Neural progenitor cell (in vitro differentiated cells): Measurements from ENCODE around the gene RDX. TPM values are rescaled to one million over a fixed set of nuclear protein-coding genes. Genes with fewer than 3 reads are reported as not detected.

Experiments used
- DNase-seq: peaks from one replicate; pipeline ENCODE4 v3.0.0-alpha.2; 2016; ENCODE audit warnings: low spot score
- H2AFZ ChIP-seq: fragments of 200-600 bp; sonication (generic); replicated peaks from 2 replicates; pipeline ENCODE4 v1.6.1; 2016; ENCODE audit warnings: antibody characterized with exemption
- H3F3A ChIP-seq: fragments of 200-600 bp; sonication (generic); 2 replicates; pipeline ENCODE4 v1.6.1; 2016; ENCODE audit warnings: antibody characterized with exemption, low read depth
- H3K27ac ChIP-seq: fragments of 200-600 bp; sonication (generic); 2 replicates; pipeline ENCODE4 v1.5.1; 2016; ENCODE audit warnings: mild to moderate bottlenecking
- H3K27me3 ChIP-seq: fragments of 200-600 bp; sonication (generic); 2 replicates; pipeline ENCODE4 v1.6.1; 2016; ENCODE audit warnings: mild to moderate bottlenecking, moderate library complexity
- H3K36me3 ChIP-seq: fragments of 200-600 bp; sonication (generic); 2 replicates; pipeline ENCODE4 v1.5.1; 2016
- H3K4me1 ChIP-seq: fragments of 200-600 bp; sonication (generic); 2 replicates; pipeline ENCODE4 v1.6.1; 2016; ENCODE audit warnings: mixed run types
- H3K4me2 ChIP-seq: fragments of 200-600 bp; sonication (generic); 2 replicates; pipeline ENCODE4 v1.6.1; 2016
- H3K4me3 ChIP-seq: fragments of 200-600 bp; sonication (generic); 2 replicates; pipeline ENCODE4 v1.5.1; 2016
- H3K79me2 ChIP-seq: fragments of 200-600 bp; sonication (generic); 2 replicates; pipeline ENCODE4 v1.6.1; 2016; ENCODE audit warnings: low read depth
- H3K9ac ChIP-seq: fragments of 200-600 bp; sonication (generic); 2 replicates; pipeline ENCODE4 v1.6.1; 2016
- H3K9me3 ChIP-seq: fragments of 200-600 bp; sonication (generic); 2 replicates; pipeline ENCODE4 v1.5.1; 2016; ENCODE audit warnings: low read depth
- H4K20me1 ChIP-seq: fragments of 200-600 bp; sonication (generic); 2 replicates; pipeline ENCODE4 v1.6.1; 2016; ENCODE audit warnings: low read depth
- H3K27ac Mint-ChIP-seq: 3 replicates; pipeline ENCODE4 v1.8.0; 2021; ENCODE audit warnings: mixed read lengths
- H3K27me3 Mint-ChIP-seq: 2 replicates; pipeline ENCODE4 v1.8.0; 2022; ENCODE audit warnings: low read depth, mild to moderate bottlenecking, inconsistent platforms, moderate library complexity, mixed read lengths; ENCODE audit not compliant: insufficient read depth
- H3K36me3 Mint-ChIP-seq: 3 replicates; pipeline ENCODE4 v1.8.0; 2021; ENCODE audit warnings: mixed read lengths
- H3K4me1 Mint-ChIP-seq: 3 replicates; pipeline ENCODE4 v1.8.0; 2021; ENCODE audit warnings: mixed read lengths
- H3K4me3 Mint-ChIP-seq: 3 replicates; pipeline ENCODE4 v1.8.0; 2021; ENCODE audit warnings: mild to moderate bottlenecking, moderate library complexity, mixed read lengths
- H3K9me3 Mint-ChIP-seq: 3 replicates; pipeline ENCODE4 v1.8.0; 2020; ENCODE audit warnings: mixed read lengths
- CTCF ChIP-seq: fragments of 200-600 bp; sonication (generic); IDR thresholded peaks from 2 replicates; pipeline ENCODE4 v1.5.1; 2017; ENCODE audit warnings: antibody characterized with exemption, mild to moderate bottlenecking
- EZH2 ChIP-seq: fragments of 200-600 bp; sonication (generic); IDR thresholded peaks from 2 replicates; pipeline ENCODE4 v1.6.1; 2017; ENCODE audit warnings: antibody characterized with exemption, mild to moderate bottlenecking, moderate library complexity
- EZH2phosphoT487 ChIP-seq: fragments of 200-600 bp; sonication (generic); IDR thresholded peaks from 2 replicates; pipeline ENCODE4 v1.6.1; 2017; ENCODE audit warnings: antibody characterized with exemption
- total RNA-seq: library from RNA; depleted of rRNA; stranded (reverse); fragments of >200 nt; gene quantifications from 2 replicates; pipeline ENCODE4 v1.2.3, GENCODE V29; 2015; ENCODE audit warnings: low replicate concordance

The RDX gene
- 70.7 and 199 TPM in 2 replicates for total RNA-seq

GRCh38 chr11:110296226-110297075 lies at the start of gene RDX:
TSS of gene RDX (minus strand) at chr11:110296614. CDS start at chr11:110279692, 16,922 bp downstream.
- Histone ChIP-seq H3K27me3 (no peaks in the 10 kb centered on the region), H3K4me3 (peak within 1 kb of the TSS; percentile 100), H3K4me1 (peaks cover 29% of the 10 kb centered on the region), H4K20me1 (peaks cover 46% of the 10 kb centered on the region), H3K36me3 (no peaks in the 10 kb centered on the region), H2AFZ (peak within 1 kb of the TSS; percentile 83), H3K9me3 (no peaks in the 10 kb centered on the region), H3K79me2 (peaks cover 46% of the 10 kb centered on the region), H3K4me2 (peak within 1 kb of the TSS; percentile 80), H3K27ac (peak within 1 kb of the TSS; percentile 97), H3F3A (peaks cover 15% of the 10 kb centered on the region), H3K9ac (peak within 1 kb of the TSS; percentile 73)
- peaks cover 2% of the 10 kb centered on the region for H3K36me3 Mint-ChIP-seq
- DNase-seq: peak; percentile 94
- peaks cover 4% of the 10 kb centered on the region for H3K27me3 Mint-ChIP-seq
- H3K4me3 Mint-ChIP-seq: peak within 1 kb of the TSS; percentile 95
- H3K27ac Mint-ChIP-seq: peak within 1 kb of the TSS; percentile 78
- TF ChIP-seq EZH2 (no peak), EZH2phosphoT487 (no peak), CTCF (no peak)
- peaks cover 30% of the 10 kb centered on the region for H3K4me1 Mint-ChIP-seq
- peaks cover 2% of the 10 kb centered on the region for H3K9me3 Mint-ChIP-seq

- H3K4me3 ChIP-seq: no peak overlapping the region
- H3K27ac ChIP-seq: no peak overlapping the region
- TF ChIP-seq CTCF (no peak), EZH2phosphoT487 (no peak), EZH2 (no peak)
- H3K27me3 ChIP-seq: no peaks in the 10 kb centered on the region
- Mint-ChIP-seq H3K27ac (no peak overlapping the region), H3K4me1 (peaks cover 16% of the 10 kb centered on the region), H3K4me3 (no peak overlapping the region), H3K27me3 (no peaks in the 10 kb centered on the region), H3K36me3 (no peaks in the 10 kb centered on the region), H3K9me3 (peaks cover 2% of the 10 kb centered on the region)
- H3K9me3 ChIP-seq: no peaks in the 10 kb centered on the region
- no peaks in the 10 kb centered on the region for H3K36me3 ChIP-seq
- H3K4me1 ChIP-seq: peaks cover 10% of the 10 kb centered on the region
- no peak overlapping the region for H3K4me2 ChIP-seq
- H3F3A ChIP-seq: no peaks in the 10 kb centered on the region
- no peaks in the 10 kb centered on the region for H3K79me2 ChIP-seq
- no peak for DNase-seq
- no peaks in the 10 kb centered on the region for H4K20me1 ChIP-seq
- no peak overlapping the region for H3K9ac ChIP-seq
- H2AFZ ChIP-seq: no peak overlapping the region
Measured at GRCh38 chr11:110345743-110346142, 49.3 kb upstream of the RDX start.

GRCh38 chr11:110340436-110340835 lies 44.0 kb upstream of the RDX start:
- Histone ChIP-seq H3K4me1 (no peaks in the 10 kb centered on the region), H3K4me2 (no peak overlapping the region), H3K4me3 (no peak overlapping the region), H3K27me3 (no peaks in the 10 kb centered on the region), H4K20me1 (no peaks in the 10 kb centered on the region), H3F3A (peaks cover 3% of the 10 kb centered on the region), H3K9me3 (no peaks in the 10 kb centered on the region), H3K9ac (no peak overlapping the region), H3K36me3 (peaks cover 3% of the 10 kb centered on the region), H3K79me2 (no peaks in the 10 kb centered on the region), H2AFZ (peak overlapping the region; percentile 19), H3K27ac (no peak overlapping the region)
- Mint-ChIP-seq H3K27ac (no peak overlapping the region), H3K36me3 (no peaks in the 10 kb centered on the region), H3K9me3 (peaks cover 2% of the 10 kb centered on the region), H3K4me3 (no peak overlapping the region), H3K27me3 (peaks cover 2% of the 10 kb centered on the region), H3K4me1 (peaks cover 7% of the 10 kb centered on the region)
- no peak for DNase-seq
- TF ChIP-seq EZH2 (no peak), EZH2phosphoT487 (no peak), CTCF (no peak)
